HEK293 (cell line): ENCODE data around the gene ASCC1.
A peak's percentile ranks its signal among the peaks of the same experiment; 100 is the strongest.

Experiments used
- CTCF ChIA-PET: fragments of 350-600 bp; formaldehyde crosslinking; extraction: SDS; loops from one replicate; lab custom pipeline; 2021; ENCODE audit warnings: antibody characterized with exemption; lab: Yijun Ruan, JAX
- POLR2A ChIA-PET: fragments of 300-600 bp; formaldehyde crosslinking; extraction: SDS; loops from one replicate; lab custom pipeline; 2020; ENCODE audit warnings: antibody characterized with exemption, inconsistent platforms; lab: Yijun Ruan, JAX
- H3K27ac ChIP-seq: fragments of 200-500 bp; sonication (Bioruptor generic); 2 replicates; pipeline ENCODE4 v1.5.1; 2014; ENCODE audit warnings: low read depth, low read length, control low read depth, inconsistent platforms; ENCODE audit errors: extremely low read depth
- H3K36me3 ChIP-seq, 2 experiments: fragments of 200-500 bp in 1 of 2; sonication (Bioruptor generic) in 1 of 2; 1 replicate in 1 of 2; 2 replicates in 1 of 2; pipeline ENCODE4 v1.5.1; 2014 to 2017; ENCODE audit warnings: inconsistent platforms in 2 of 2, low read length in 2 of 2; ENCODE audit not compliant: control insufficient read depth in 2 of 2, insufficient read depth in 1 of 2
- H3K4me1 ChIP-seq: fragments of 200-500 bp; sonication (Bioruptor generic); 2 replicates; pipeline ENCODE4 v1.5.1; 2014; ENCODE audit warnings: mild to moderate bottlenecking, low read length, inconsistent platforms; ENCODE audit not compliant: control insufficient read depth, insufficient read depth
- H3K4me3 ChIP-seq: 2 replicates; pipeline ENCODE4 v1.5.1; 2011; ENCODE audit warnings: low read depth, mild to moderate bottlenecking, control low read depth, low read length, moderate library complexity
- H3K9me3 ChIP-seq: fragments of 200-500 bp; sonication (Bioruptor generic); 2 replicates; pipeline ENCODE4 v1.5.1; 2014; ENCODE audit warnings: low read depth, low read length, inconsistent platforms; ENCODE audit not compliant: control insufficient read depth, insufficient read depth
- BCL11A ChIP-seq: fragments of 450-650 bp; formaldehyde crosslinking; IDR thresholded peaks from 2 replicates; pipeline ENCODE4 v1.5.1; 2016; ENCODE audit warnings: low read depth, missing biosample characterization, missing genetic modification characterization
- BCL11B ChIP-seq: fragments of 450-650 bp; formaldehyde crosslinking; IDR thresholded peaks from 2 replicates; pipeline ENCODE4 v1.5.1; 2016; ENCODE audit warnings: low read depth, missing biosample characterization, missing genetic modification characterization
- EGR2 ChIP-seq: fragments of 450-650 bp; formaldehyde crosslinking; IDR thresholded peaks from 2 replicates; pipeline ENCODE4 v1.5.1; 2016; ENCODE audit warnings: low read depth, missing biosample characterization, missing genetic modification characterization
- ELK4 ChIP-seq: IDR thresholded peaks from 2 replicates; pipeline ENCODE4 v1.6.1; 2011; ENCODE audit warnings: mild to moderate bottlenecking, low read depth, low read length, borderline replicate concordance
- GLIS1 ChIP-seq: fragments of 450-650 bp; formaldehyde crosslinking; IDR thresholded peaks from 2 replicates; pipeline ENCODE4 v1.5.1; 2016; ENCODE audit warnings: missing biosample characterization, missing genetic modification characterization
- PRDM1 ChIP-seq: fragments of 450-650 bp; formaldehyde crosslinking; IDR thresholded peaks from 2 replicates; pipeline ENCODE4; 2016; ENCODE audit warnings: missing biosample characterization, missing genetic modification characterization
- SCRT1 ChIP-seq: fragments of 450-650 bp; formaldehyde crosslinking; IDR thresholded peaks from 2 replicates; pipeline ENCODE4 v1.5.1; 2016; ENCODE audit warnings: missing biosample characterization, missing genetic modification characterization, borderline replicate concordance
- SCRT2 ChIP-seq: fragments of 450-650 bp; formaldehyde crosslinking; IDR thresholded peaks from 2 replicates; pipeline ENCODE4 v1.5.1; 2016; ENCODE audit warnings: missing biosample characterization, missing genetic modification characterization
- ZFHX2 ChIP-seq: fragments of 450-650 bp; formaldehyde crosslinking; conservative IDR thresholded peaks from 2 replicates; pipeline ENCODE4 v1.5.1; 2016; ENCODE audit warnings: missing biosample characterization, missing genetic modification characterization
- ZNF132 ChIP-seq: fragments of 450-650 bp; formaldehyde crosslinking; IDR thresholded peaks from 2 replicates; pipeline ENCODE4 v1.5.1; 2017; ENCODE audit warnings: missing biosample characterization, missing genetic modification characterization, borderline replicate concordance
- ZNF16 ChIP-seq: fragments of 450-650 bp; formaldehyde crosslinking; IDR thresholded peaks from 2 replicates; pipeline ENCODE4 v1.5.1; 2016; ENCODE audit warnings: low read depth, missing biosample characterization, missing genetic modification characterization
- ZNF18 ChIP-seq: fragments of 450-650 bp; formaldehyde crosslinking; IDR thresholded peaks from 2 replicates; pipeline ENCODE4 v1.5.1; 2016; ENCODE audit warnings: missing biosample characterization, missing genetic modification characterization
- ZNF266 ChIP-seq: fragments of 450-650 bp; formaldehyde crosslinking; IDR thresholded peaks from 2 replicates; pipeline ENCODE4 v1.5.1; 2016; ENCODE audit warnings: missing biosample characterization, missing genetic modification characterization, low read depth
- ZNF292 ChIP-seq: fragments of 450-650 bp; formaldehyde crosslinking; IDR thresholded peaks from 2 replicates; pipeline ENCODE4 v1.5.1; 2016; ENCODE audit warnings: low read depth, missing biosample characterization, missing genetic modification characterization, borderline replicate concordance
- ZNF354C ChIP-seq: fragments of 450-650 bp; formaldehyde crosslinking; IDR thresholded peaks from 2 replicates; pipeline ENCODE4 v1.5.1; 2016; ENCODE audit warnings: missing biosample characterization, missing genetic modification characterization, low read depth, borderline replicate concordance
- ZNF404 ChIP-seq: fragments of 450-650 bp; formaldehyde crosslinking; IDR thresholded peaks from 2 replicates; pipeline ENCODE4 v1.5.1; 2017; ENCODE audit warnings: missing biosample characterization, missing genetic modification characterization
- ZNF530 ChIP-seq: fragments of 450-650 bp; formaldehyde crosslinking; IDR thresholded peaks from 2 replicates; pipeline ENCODE4 v1.5.1; 2016; ENCODE audit warnings: low read depth, missing biosample characterization, missing genetic modification characterization
- ZNF580 ChIP-seq: fragments of 450-650 bp; formaldehyde crosslinking; IDR thresholded peaks from 2 replicates; pipeline ENCODE4 v1.5.1; 2016; ENCODE audit warnings: missing biosample characterization, missing genetic modification characterization
- ZNF837 ChIP-seq: fragments of 450-650 bp; formaldehyde crosslinking; IDR thresholded peaks from 2 replicates; pipeline ENCODE4 v1.5.1; 2016; ENCODE audit warnings: missing biosample characterization, missing genetic modification characterization
- ZSCAN23 ChIP-seq: fragments of 450-650 bp; formaldehyde crosslinking; IDR thresholded peaks from 2 replicates; pipeline ENCODE4 v1.5.1; 2016; ENCODE audit warnings: missing biosample characterization, missing genetic modification characterization
- ZSCAN30 ChIP-seq: fragments of 450-650 bp; IDR thresholded peaks from 2 replicates; pipeline ENCODE4 v1.5.1; 2018; ENCODE audit warnings: missing biosample characterization, mild to moderate bottlenecking, missing genetic modification characterization, moderate library complexity
- TF ChIP-seq, protein P1 (sequence below): fragments of 450-650 bp; formaldehyde crosslinking; IDR thresholded peaks from 2 replicates; pipeline ENCODE4 v1.5.1; 2016; ENCODE audit warnings: missing biosample characterization, missing genetic modification characterization

Gene ASCC1

DNA sequence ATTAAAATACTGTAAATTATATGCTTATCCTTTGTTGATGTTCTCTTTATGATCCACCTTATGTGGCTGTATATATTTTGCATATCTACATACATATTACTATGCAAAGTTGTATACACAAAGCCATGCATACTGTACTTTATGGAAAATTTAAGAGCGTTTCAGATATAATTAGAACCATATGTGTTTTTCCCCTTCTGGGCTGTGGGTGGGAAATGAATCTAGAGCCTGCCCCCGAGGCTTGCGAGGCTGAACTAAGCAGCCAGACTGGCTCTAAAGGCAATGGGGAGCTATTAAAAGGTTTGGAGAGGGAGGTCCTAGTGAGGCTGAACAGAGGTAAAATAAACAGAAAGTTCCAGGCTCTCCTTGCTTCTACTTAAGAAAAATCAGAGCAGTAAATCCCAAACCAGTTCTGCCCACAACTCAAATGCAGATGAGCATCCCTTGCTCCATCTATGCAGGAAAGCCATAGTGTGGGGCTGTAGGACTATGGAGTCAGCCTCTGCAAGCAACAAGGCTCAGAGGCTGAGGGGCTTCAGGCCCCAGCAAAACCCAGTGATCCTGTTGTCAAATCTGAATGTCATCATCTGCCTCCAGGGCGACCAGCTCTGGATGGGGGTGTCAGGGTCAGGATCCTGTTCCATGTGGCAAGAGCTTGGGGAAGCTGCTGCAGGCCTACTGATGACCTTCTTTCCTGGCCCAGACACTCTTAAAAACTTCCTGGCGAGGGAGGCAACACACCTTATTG is 43.6 kb upstream of the ASCC1 start (continued):
- TF ChIP-seq ZNF530 = no peak
- TF ChIP-seq, protein P1, sequence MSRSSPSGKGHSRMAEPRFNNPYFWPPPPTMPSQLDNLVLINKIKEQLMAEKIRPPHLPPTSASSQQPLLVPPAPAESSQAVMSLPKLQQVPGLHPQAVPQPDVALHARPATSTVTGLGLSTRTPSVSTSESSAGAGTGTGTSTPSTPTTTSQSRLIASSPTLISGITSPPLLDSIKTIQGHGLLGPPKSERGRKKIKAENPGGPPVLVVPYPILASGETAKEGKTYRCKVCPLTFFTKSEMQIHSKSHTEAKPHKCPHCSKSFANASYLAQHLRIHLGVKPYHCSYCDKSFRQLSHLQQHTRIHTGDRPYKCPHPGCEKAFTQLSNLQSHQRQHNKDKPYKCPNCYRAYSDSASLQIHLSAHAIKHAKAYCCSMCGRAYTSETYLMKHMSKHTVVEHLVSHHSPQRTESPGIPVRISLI (tag by site-specific recombination) = no peak
- TF ChIP-seq SCRT1 = no peak
- no peak for TF ChIP-seq ELK4
- TF ChIP-seq ZNF404 = no peak
- TF ChIP-seq GLIS1 (tag by site-specific recombination) = peak; percentile 33; the same call in 1 of the 2 replicates
- TF ChIP-seq ZSCAN30 (tag by site-specific recombination) = 0 out of 2 replicates have a peak, but pooled peaks have one; percentile 30
- TF ChIP-seq ZNF16 (tag by site-specific recombination) = peak; percentile 73; the same call in 1 of the 2 replicates
- no peak for TF ChIP-seq BCL11B (tag by site-specific recombination)

DNA sequence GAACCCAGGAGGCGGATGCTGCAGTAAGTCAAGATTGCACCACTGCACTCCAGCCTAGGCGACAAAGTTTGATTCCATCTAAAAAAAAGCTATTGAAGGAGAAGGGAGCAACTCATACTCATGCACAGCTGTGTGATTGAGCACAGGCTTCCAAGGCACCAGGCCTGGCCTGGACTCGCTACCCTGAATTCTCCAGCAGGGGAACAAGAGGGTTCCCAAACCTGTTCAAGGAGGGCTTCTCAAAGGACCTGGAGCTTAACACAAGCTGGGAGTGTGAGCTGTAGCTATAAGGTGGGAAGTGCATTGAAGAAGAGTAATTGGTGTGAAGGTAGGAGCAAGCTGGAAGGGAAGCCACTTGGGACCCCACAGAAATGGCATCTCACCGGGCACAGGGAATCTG is 42.5 kb upstream of the ASCC1 start:
- Histone ChIP-seq H3K9me3 (no peaks in the 10 kb centered on the region), H3K27ac (0 out of 2 replicates have a peak overlapping the region, but pooled peaks have one; percentile 94), H3K4me3 (no peak overlapping the region), H3K36me3 (no peaks in the 10 kb centered on the region), H3K4me1 (peaks cover 29% of the 10 kb centered on the region)
- POLR2A ChIA-PET = interaction anchor here (0.6 to 5.8 kb wide), 3 partner anchors 14 to 761 kb away, joined by 3 to 120 read pairs (median 5); partner anchors contain the start of gene DDIT4
- CTCF ChIA-PET = interaction anchor here (3.3 kb wide), 1 partner anchor 16 kb away, joined by 27 read pairs; the partner anchor contains the start of gene DDIT4
- TF ChIP-seq ZNF18 (tag by site-specific recombination) (peak; percentile 73), ZNF266 (tag by site-specific recombination) (no peak), BCL11A (tag by site-specific recombination) (no peak)
- TF ChIP-seq, all 188 proteins: peak for 1

GRCh38 chr10:72257051-72257892 is 41.2 kb upstream of the ASCC1 start:
- H3K4me3 ChIP-seq = no peak overlapping the region
- H3K36me3 ChIP-seq = no peaks in the 10 kb centered on the region
- no peak overlapping the region for H3K27ac ChIP-seq
- POLR2A ChIA-PET = interaction anchor here (2.8 to 5.8 kb wide), 2 partner anchors 16 to 17 kb away, joined by 23 to 120 read pairs; partner anchors contain the start of gene DDIT4
- CTCF ChIA-PET = no interaction called here
- H3K9me3 ChIP-seq = no peaks in the 10 kb centered on the region
- peaks cover 26% of the 10 kb centered on the region for H3K4me1 ChIP-seq
- peak; percentile 38; the same call in 1 of the 2 replicates for TF ChIP-seq ZFHX2 (tag by site-specific recombination)
- TF ChIP-seq ZNF580 (tag by site-specific recombination) = no peak
- TF ChIP-seq PRDM1 (tag by site-specific recombination) = 0 out of 2 replicates have a peak, but pooled peaks have one; percentile 19
- TF ChIP-seq ZNF292 (tag by site-specific recombination) = no peak
- TF ChIP-seq EGR2 = no peak
- TF ChIP-seq SCRT2 = peak; percentile 74
- no peak for TF ChIP-seq ZSCAN23 (tag by site-specific recombination)
- no peak for TF ChIP-seq ZNF354C (tag by site-specific recombination)
- TF ChIP-seq, protein P1 (tag by site-specific recombination) = no peak
- no peak for TF ChIP-seq ZNF837
- TF ChIP-seq ZNF132 (tag by site-specific recombination) = no peak
